Measurements from ENCODE around the gene PTH2. TPM values are rescaled to one million over a fixed set of nuclear protein-coding genes. Genes with fewer than 3 reads are reported as not detected.

Gene PTH2
- total RNA-seq, 1 experiment from 2014 or later: not detected

- peak; percentile 92 for DNase-seq (ENCODE audit: low spot score)
- in situ Hi-C loops (cut with HindIII; ENCODE audit: low sequenced_read_pairs): no loop called here
These were observed 11.8 kb upstream of the PTH2 start for GRCh38 chr19:49434907-49435583.

- in situ Hi-C loops (cut with HindIII; ENCODE audit: low sequenced_read_pairs): no loop called here
- DNase-seq (ENCODE audit: low spot score): peak; percentile 11
These were observed 10.1 kb upstream of the PTH2 start for GRCh38 chr19:49433240-49433901.

GRCh38 chr19:49432141-49433073 is 9.2 kb upstream of the PTH2 start:
- in situ Hi-C loops (cut with HindIII; ENCODE audit: low sequenced_read_pairs): no loop called here
- DNase-seq (ENCODE audit: low spot score): peak; percentile 37

GRCh38 chr19:49431330-49431749 is 8.1 kb upstream of the PTH2 start:
- in situ Hi-C loops (cut with HindIII; ENCODE audit: low sequenced_read_pairs): no loop called here
- peak; percentile 20 for DNase-seq (ENCODE audit: low spot score)

DNA sequence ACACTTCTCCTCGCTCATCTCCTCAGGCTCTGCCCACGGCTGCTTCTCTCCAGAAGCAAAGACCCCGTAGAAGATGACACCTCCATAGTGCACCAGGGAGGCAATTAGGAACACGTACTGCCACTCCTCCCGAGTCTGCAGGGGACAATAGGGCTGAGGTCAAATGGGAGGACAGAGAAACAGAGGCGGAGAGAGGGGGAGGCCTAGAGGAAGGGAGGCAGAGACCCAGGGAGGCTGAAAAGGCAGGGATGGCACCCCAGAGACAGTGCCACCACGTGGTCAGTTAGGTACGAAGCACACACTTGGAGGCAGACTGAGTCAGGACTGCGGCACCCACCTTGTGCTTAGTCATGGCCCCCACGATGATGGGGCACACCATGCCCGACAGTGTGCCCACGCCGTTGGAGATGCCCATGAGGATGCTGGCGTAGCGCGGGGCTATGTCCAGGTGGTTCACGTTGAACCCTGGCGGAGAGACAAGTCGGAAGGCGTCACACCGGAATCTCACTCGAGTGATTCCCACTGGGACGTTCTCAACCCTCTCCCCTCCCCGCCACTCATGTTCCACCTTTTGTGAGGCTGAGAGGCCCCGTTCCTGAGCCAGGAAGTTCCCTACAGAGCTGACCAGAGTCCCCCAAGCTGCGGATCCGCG is 7.6 kb upstream of the PTH2 start:
- in situ Hi-C loops (cut with HindIII; ENCODE audit: low sequenced_read_pairs): no loop called here
- DNase-seq (ENCODE audit: low spot score): peak; percentile 43

DNA sequence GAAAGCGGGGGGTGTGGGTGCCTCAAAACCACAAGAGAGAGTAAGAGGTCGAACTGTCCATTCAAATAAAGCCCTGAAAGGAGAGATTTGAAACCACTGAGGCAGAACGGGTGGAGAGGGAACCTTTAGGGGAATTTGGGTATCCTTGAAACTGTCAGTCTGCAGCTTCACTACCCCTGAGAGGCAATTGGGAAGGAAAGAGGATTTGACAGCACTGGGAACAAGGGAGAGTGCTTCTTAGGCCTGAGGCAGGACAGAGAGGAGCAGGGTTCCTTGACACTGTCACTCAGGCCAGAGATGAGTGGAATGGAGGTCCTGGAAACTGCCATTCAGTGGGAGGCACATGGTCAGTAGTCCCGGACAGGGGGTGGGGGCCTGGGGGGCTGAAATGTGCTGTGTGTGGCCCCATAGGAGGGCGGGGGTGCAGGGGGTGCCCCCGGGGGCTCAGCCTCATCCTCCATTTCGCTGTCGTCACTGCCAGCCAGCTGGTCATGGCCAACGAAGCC is 7.0 kb upstream of the PTH2 start:
- in situ Hi-C loops (cut with HindIII; ENCODE audit: low sequenced_read_pairs): no loop called here
- DNase-seq (ENCODE audit: low spot score): peak; percentile 10

- no peak for DNase-seq (ENCODE audit: low spot score)
- in situ Hi-C loops (cut with HindIII; ENCODE audit: low sequenced_read_pairs): no loop called here
These were observed 5.6 kb upstream of the PTH2 start for GRCh38 chr19:49428547-49429451.

DNA sequence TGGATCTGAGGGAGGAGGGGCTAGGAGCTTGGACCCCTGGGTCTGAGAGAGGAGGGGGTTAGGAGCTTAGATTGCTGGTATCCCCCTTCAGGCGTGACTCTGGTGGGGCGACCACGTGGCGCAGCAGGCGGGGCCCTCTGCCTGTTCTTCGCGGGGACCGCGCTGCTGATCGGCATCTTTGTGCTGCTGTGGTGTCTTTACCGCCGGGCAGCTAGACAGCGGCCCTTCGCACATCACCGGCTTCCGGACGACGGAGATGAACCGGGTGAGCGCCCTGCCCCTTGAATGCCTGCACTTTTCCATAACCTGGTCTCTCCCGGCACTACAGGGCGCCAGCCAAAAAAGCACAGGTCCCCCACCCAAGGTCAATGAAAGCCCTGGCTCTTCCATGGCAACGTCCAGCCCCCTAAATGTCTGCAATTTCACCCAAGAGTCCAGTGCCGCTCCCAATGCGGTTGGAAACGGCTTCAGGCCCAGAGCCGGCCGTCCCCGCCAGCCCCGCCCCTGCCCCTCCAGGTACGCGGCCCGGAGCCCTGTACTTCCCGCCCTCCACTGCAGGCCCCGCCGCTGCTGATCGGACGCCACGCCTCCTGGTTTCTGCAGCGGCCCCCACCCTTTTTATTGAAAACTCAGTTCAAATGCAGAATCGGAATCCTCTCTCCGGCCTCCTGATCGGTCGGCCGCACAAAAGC is 4.8 kb upstream of the PTH2 start:
- in situ Hi-C loops (cut with HindIII; ENCODE audit: low sequenced_read_pairs): no loop called here
- no peak for DNase-seq (ENCODE audit: low spot score)

DNA sequence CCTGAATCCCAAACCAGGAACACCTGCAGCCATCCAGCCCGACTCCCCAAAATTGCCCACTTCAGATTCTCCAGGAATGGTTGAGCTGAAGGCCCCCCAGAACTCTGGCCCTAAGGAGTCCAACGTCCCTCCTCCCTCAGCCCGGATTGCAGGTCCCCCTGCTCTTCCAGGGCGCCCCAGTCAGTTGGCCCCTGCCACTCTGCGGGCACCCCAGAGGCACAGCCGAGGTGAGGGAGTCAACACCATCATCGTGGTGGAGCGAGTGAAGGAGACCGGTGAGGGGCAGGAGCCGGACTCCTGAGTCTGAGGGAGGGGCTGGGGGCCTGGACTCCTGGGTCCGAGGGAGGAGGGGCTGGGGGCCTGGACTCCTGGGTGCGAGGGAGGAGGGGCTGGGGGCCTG is 4.1 kb upstream of the PTH2 start:
- in situ Hi-C loops (cut with HindIII; ENCODE audit: low sequenced_read_pairs): no loop called here
- DNase-seq (ENCODE audit: low spot score): no peak

DNA sequence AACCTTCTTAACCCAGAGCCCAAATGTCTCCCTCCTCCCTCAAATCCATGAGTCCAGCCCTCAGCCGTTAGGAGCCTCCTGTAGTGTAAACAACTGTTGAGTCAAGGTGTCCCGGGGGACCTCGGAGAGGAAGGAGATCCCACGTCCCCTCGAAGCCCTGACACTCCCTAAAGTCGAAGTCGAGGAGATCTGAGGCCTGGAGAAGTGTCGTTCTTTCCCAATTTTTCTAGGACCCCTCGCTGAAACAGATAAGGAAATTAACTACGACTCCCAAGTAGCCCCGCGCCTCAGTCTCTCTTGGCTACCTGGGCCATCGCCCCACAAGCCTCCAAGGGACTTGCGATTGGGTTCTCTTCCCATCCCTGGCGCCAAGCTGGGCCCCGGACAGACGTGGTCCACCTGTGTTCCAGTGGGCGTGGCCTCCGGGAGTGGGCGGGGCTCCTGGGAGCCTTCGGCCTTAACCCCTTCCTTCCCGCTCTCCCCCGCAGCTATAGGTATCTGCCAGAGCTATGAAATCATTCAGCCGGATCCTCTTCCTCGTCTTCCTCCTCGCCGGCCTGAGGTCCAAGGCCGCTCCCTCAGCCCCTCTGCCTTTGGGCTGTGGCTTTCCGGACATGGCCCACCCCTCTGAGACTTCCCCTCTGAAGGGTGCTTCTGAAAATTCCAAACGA is 2.8 kb upstream of the PTH2 start:
- DNase-seq (ENCODE audit: low spot score): no peak
- in situ Hi-C loops (cut with HindIII; ENCODE audit: low sequenced_read_pairs): no loop called here

DNA sequence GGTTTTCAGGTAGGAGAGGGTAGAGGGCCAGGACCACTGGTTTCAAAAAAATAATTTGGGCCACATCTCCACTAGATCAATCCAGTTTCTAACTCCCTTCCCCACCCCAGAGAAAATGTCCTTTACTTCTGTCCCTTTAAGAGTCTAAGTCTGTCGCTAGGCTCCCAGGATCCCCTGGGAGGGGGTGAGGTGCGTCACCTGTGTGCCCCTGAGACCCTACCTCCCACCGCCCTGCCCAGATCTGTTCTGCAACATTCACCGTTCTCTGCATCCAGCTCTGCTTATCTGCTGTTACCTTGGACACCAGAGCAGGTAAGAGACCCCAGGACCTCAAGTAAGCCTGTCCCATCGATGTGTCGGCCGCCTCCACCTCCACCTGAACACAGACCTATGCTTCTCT is 1.9 kb upstream of the PTH2 start, which contains the start of gene GFY:
Gene GFY, plus strand, starts transcription at position 211 of the 400 bp plus-strand sequence. CDS start 1,043 bp downstream, outside the sequence.
- in situ Hi-C loops (cut with HindIII; ENCODE audit: low sequenced_read_pairs): no loop called here
- DNase-seq (ENCODE audit: low spot score): no peak

GRCh38 chr19:49423985-49424303 is 703 bp upstream of the PTH2 start:
- no peak for DNase-seq (ENCODE audit: low spot score)
- in situ Hi-C loops (cut with HindIII; ENCODE audit: low sequenced_read_pairs): no loop called here

DNA sequence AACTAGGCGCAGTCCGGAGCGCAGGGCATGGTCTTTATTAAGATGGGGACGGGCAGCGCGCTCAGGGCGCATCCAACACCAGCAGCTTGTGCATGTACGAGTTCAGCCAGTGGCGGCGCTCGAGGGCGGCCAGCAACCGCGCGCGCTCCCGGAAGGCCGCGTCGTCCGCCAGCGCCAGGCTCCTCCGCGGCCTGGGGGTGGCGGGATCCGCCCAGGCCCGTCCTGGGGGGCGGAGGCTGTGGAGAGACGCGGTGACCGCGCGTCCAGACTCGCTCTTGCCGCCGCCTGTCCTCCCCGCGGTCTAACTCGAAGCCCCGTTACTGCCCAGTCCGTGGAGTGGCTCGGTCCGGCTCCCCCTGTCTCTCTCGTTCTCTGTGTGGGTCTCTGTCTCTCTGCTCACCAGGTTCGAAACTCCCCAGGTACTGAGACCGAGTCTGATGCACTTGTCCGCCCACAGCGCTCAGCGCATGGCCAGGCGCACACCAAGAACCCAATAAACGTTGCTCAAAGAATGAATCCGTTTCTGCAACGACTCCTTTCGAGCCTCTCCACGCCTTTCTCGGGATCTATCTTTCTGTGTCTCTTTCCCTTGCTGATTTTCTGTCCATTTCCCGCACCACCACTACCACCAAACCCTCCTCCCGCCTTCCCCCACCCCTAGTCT is 702 bp downstream of the PTH2 start:
- in situ Hi-C loops (cut with HindIII; ENCODE audit: low sequenced_read_pairs): no loop called here

DNA sequence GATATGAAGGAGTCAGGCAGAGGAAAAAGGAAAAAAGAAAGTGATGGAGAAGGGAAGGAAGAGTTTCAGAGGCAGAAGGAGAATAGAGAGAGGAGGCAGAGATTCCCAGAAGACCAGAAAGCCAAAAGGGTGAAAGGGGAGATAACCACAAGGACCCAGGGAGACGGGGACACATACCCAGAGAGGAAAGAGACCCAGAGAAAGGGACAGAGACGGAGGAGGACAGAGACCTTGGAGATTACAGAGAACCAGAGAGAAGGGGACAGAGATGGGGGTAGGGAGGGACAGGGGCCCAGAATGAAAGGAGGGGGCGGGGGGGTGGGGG is 1.4 kb downstream of the PTH2 start:
- no peak for DNase-seq (ENCODE audit: low spot score)

More for the DNA sequence above, 702 bp downstream of the PTH2 start:
- DNase-seq (ENCODE audit: low spot score): peak; percentile 80

DNA sequence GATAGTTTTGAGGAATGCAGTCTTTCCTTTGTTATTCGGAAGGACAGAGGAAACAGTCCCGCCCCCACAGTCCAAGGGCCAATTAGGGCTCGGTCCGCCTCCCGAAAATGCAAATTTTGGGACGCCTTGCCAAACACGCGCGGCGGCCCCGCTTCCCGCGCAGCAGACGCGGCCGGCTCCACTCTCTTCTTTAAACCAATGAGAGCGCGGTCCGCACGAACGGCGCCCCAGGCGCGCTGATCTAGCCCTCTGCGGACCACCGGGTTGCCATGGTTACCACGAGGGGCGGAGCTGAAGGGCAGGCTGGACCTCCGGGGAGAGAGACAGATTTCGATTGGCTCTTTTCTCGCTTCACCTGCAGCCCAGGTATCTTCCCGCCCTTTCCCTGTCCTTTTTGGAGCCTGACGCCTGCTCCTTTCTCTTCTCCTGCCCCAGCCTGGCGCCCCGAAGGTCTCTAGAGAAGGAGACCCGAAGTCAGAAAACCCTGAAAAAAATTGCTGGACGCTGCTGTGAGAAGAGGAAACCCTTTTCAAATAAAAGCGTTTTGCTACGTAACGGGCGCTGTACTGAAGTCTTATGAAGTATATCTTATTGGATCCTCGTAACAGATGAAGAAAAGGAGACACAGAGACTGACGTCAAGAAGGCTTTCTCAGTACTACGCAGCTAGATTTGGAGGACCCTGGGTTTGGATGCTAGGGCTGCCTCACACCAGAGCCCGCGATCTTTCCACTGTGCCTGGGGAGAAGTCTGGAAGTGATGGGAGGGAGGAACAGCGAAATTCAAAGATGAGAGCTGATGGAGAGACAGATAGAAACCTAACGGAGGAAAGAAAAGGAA is 2.0 kb downstream of the PTH2 start:
- in situ Hi-C loops (cut with HindIII; ENCODE audit: low sequenced_read_pairs): no loop called here
- DNase-seq (ENCODE audit: low spot score): peak; percentile 93

More for the DNA sequence above, 1.4 kb downstream of the PTH2 start:
- in situ Hi-C loops (cut with HindIII; ENCODE audit: low sequenced_read_pairs): no loop called here

GRCh38 chr19:49420227-49420626 is 3.0 kb downstream of the PTH2 start:
- DNase-seq (ENCODE audit: low spot score): no peak
- in situ Hi-C loops (cut with HindIII; ENCODE audit: low sequenced_read_pairs): no loop called here
